Gastroesophageal sphincter (tissue), 3 donors: ENCODE results near the gene E2F7.

Source experiments
- CTCF ChIP-seq, 4 experiments: fragments of 200-600 bp in 2 of 4; fragments of 450-650 bp in 2 of 4; sonication (generic) in 1 of 4; IDR thresholded peaks; one replicate each; pipeline ENCODE4 v1.5.1; 2017 to 2019; ENCODE audit warnings: antibody characterized with exemption in 4 of 4, mild to moderate bottlenecking in 2 of 4, moderate library complexity in 2 of 4
- EP300 ChIP-seq: sonication (generic); formaldehyde crosslinking; IDR thresholded peaks from one replicate; pipeline ENCODE4 v1.6.1; 2017; ENCODE audit warnings: antibody characterized with exemption, mild to moderate bottlenecking
- POLR2A ChIP-seq, 2 donors: fragments of 450-650 bp; IDR thresholded peaks; one replicate each; pipeline ENCODE4 v1.6.1; 2017; ENCODE audit warnings: antibody characterized with exemption in 2 of 2, mild to moderate bottlenecking in 2 of 2, moderate library complexity in 1 of 2

GRCh38 chr12:77046468-77046867 lies 18.9 kb downstream of the E2F7 start:
- TF ChIP-seq CTCF (IDR thresholded peaks at IDR 0.05) (no peak), POLR2A (IDR thresholded peaks at IDR 0.05) (no peak), EP300 (no peak)
